ENCODE measurements around the gene PRR5.
A peak's percentile ranks its signal among the peaks of the same experiment; 100 is the strongest.

Gene PRR5

GRCh38 chr22:44693756-44694155 lies 8.2 kb upstream of the PRR5 start:
- DNase-seq: peak; percentile 39

DNA sequence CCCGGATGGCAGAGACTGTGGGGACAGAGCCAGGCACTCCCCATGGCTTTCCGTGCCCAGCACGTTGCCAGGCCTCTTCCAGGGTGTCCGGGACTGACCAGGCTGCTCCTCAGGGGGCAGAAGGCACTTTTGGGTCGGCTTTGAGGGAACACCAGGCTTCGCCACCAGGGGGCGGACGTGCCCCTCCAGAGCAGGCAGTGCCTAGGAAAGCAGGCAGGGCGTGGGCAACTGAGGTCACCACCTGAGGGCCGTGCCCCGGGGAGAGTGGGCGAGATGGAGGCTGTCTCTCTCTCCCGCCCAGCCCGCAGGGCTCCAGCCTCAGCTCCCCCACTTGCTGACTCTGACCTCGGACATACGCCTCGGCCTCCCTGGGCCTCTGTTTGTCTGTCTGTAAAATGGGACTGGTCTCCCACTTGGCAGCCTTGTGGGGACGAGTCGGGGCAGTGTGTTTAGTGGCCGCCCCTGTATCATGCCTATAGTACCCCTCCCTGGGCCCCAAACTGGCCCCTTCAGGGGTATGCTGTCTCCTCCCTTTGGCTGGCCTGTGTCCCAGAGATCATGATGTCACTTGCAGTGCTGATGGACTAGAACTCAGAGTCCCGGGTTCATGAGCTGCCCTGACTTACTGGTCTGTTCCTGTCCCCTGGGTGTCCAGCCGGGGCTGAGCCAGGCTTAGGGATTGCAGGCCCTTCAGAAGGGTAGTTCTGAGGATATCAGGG lies 4.4 kb upstream of the PRR5 start:
- peak; percentile 47 for DNase-seq

GRCh38 chr22:44698531-44699421 lies 3.2 kb upstream of the PRR5 start:
- no peak for DNase-seq

DNA sequence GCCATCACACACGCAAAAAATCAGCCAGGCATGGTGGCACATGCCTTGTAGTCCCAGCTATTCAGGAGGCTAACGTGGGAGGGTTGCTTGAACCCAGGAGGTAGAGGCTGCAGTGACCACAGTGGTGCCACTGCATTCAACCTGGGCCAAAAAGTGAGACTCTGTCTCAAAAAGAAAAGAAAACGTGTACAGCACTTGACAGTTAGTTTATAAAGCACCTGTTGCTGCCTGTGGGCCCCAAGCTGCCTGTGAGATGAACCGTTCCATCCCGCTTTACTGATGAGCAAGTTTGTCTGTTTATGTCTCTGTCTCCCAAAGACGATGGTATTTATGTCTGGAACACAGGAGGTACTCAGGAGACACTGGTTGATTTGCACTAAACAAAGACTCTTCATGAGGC lies 1.5 kb upstream of the PRR5 start:
- DNase-seq: no peak

DNA sequence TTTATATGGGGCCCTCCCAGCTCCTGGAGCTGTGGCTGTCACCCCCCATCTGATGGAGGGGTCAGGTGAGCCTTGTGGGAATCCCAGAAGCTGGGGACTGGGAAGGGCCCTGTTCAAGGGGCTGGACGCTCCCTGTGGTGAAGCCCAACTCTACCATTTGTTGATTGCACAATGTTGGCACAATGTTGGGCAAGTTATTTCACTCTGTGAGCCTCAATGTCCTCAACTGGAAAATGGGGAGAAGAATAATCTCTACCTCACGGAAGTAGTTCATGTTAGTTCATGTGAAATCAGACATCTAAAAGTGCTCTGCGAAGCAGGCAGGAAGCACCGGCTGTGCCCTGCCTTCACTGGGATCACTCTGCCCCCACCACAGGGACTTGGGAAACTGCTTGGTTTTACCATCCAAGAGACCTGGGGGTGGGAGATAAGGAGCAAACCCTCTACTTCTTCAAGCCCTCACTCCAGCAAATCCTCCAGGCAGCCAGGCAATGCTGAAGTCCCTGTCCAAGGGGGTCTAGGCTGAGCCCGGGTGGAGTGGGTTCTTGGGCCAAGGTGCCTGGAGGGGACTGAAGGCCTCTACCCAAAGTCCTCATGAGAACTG lies 715 bp upstream of the PRR5 start:
- DNase-seq: no peak

- no peak for DNase-seq
Measured at GRCh38 chr22:44702479-44703198, 635 bp downstream of the PRR5 start.

GRCh38 chr22:44703255-44703870 lies 1.4 kb downstream of the PRR5 start:
- DNase-seq: no peak

- DNase-seq: no peak
Measured at GRCh38 chr22:44704159-44705021, 2.4 kb downstream of the PRR5 start.

- DNase-seq: no peak
Measured at GRCh38 chr22:44705022-44705297, 3.0 kb downstream of the PRR5 start.

- no peak for DNase-seq
Measured at GRCh38 chr22:44706488-44706887, 4.5 kb downstream of the PRR5 start.

DNA sequence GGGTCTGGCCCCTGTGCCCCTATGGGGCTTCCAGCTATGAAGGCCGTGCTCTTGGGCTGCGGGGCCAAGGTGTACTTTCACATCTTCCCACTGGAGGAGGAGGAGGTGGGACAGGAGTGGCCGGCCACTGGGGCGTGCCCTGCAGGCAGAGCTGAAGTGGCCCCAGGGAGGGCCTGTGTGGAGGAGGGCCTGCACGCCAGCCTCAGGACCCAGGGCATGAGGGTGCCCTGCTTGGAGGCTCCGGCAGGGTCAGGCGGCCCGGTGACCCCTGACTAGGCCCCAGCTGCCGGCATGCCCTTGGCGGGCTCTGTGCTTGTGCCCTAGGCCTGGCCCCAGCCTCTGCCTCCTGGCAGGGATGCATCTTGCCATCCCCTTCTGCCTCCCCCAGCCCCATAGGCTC lies 5.2 kb downstream of the PRR5 start:
- no peak for DNase-seq

- no peak for DNase-seq
Measured at GRCh38 chr22:44707752-44708151, 5.7 kb downstream of the PRR5 start.

GRCh38 chr22:44709881-44710392 lies 7.9 kb downstream of the PRR5 start:
- no peak for DNase-seq

- peak; percentile 59 for DNase-seq
Measured at GRCh38 chr22:44710474-44711240, 8.7 kb downstream of the PRR5 start.

GRCh38 chr22:44711241-44711560 lies 9.2 kb downstream of the PRR5 start:
- DNase-seq: no peak

- DNase-seq: peak; percentile 20
Measured at GRCh38 chr22:44711690-44712555, 9.9 kb downstream of the PRR5 start.

- no peak for DNase-seq
Measured at GRCh38 chr22:44712962-44713361, 11.0 kb downstream of the PRR5 start.

GRCh38 chr22:44714703-44715350 lies 12.8 kb downstream of the PRR5 start:
- DNase-seq: peak; percentile 27

- DNase-seq: no peak
Measured at GRCh38 chr22:44718418-44718817, 16.4 kb downstream of the PRR5 start.

Data from SHP77 treated with DMSO at 0.1 percent for 48 hours (cell line).